Ectodermal cell (in vitro differentiated cells): ENCODE results near the gene OPRL1.

Source experiments
- H3K27ac ChIP-seq: 2 replicates; pipeline ENCODE4 v1.7.0; 2013; ENCODE audit warnings: mild to moderate bottlenecking, low read depth, low read length; ENCODE audit not compliant: insufficient read depth, poor library complexity, severe bottlenecking
- H3K27me3 ChIP-seq: 2 replicates; pipeline ENCODE4 v1.7.0; 2013; ENCODE audit warnings: mild to moderate bottlenecking, low read length; ENCODE audit not compliant: insufficient read depth, control insufficient read depth, poor library complexity, severe bottlenecking
- H3K36me3 ChIP-seq: one replicate; pipeline ENCODE4 v1.7.0; 2013; ENCODE audit warnings: low read length; ENCODE audit not compliant: control insufficient read depth, insufficient read depth
- H3K4me1 ChIP-seq: one replicate; pipeline ENCODE4 v1.7.0; 2013; ENCODE audit warnings: low read length; ENCODE audit not compliant: control insufficient read depth, insufficient read depth
- H3K4me3 ChIP-seq: 2 replicates; pipeline ENCODE4 v1.7.0; 2013; ENCODE audit warnings: low read depth, low read length, control low read depth; ENCODE audit not compliant: insufficient read depth
- H3K9me3 ChIP-seq: 2 replicates; pipeline ENCODE4 v1.7.0; 2013; ENCODE audit warnings: mild to moderate bottlenecking, low read length, moderate library complexity; ENCODE audit not compliant: control insufficient read depth
- WGBS, 2 experiments: methylation state at CpG; one replicate each; pipeline ENCODE4 v1.1.7; 2013; ENCODE audit warnings: missing lambda C conversion rate in 2 of 2; 5-methylcytosine and 5-hydroxymethylcytosine counted together

The OPRL1 gene

GRCh38 chr20:64145458-64146300, 65.8 kb downstream of the OPRL1 start:
- Histone ChIP-seq H3K27ac (no peak overlapping the region), H3K4me1 (peaks cover 14% of the 10 kb centered on the region), H3K4me3 (no peak overlapping the region), H3K36me3 (no peaks in the 10 kb centered on the region), H3K27me3 (no peaks in the 10 kb centered on the region), H3K9me3 (peaks cover 3% of the 10 kb centered on the region)
- 94 to 97% methylated on average over 17 of the region's 17 CpGs for WGBS, 2 experiments

- 60 to 62% methylated on average over 7 of the region's 7 CpGs for WGBS, 2 experiments
Measured at GRCh38 chr20:64146301-64146935, 66.5 kb downstream of the OPRL1 start.

GRCh38 chr20:64146936-64147477, 67.1 kb downstream of the OPRL1 start:
- Histone ChIP-seq H3K27ac (no peak overlapping the region), H3K4me1 (peaks cover 10% of the 10 kb centered on the region), H3K27me3 (no peaks in the 10 kb centered on the region), H3K9me3 (peaks cover 3% of the 10 kb centered on the region), H3K36me3 (no peaks in the 10 kb centered on the region), H3K4me3 (no peak overlapping the region)
- WGBS, 2 experiments, result 91 to 92% methylated on average over 12 of the region's 12 CpGs

More at GRCh38 chr20:64146301-64146935, 66.5 kb downstream of the OPRL1 start:
- no peak overlapping the region for H3K4me3 ChIP-seq
- H3K27ac ChIP-seq, result no peak overlapping the region
- peaks cover 10% of the 10 kb centered on the region for H3K4me1 ChIP-seq
- no peaks in the 10 kb centered on the region for H3K27me3 ChIP-seq
- peaks cover 3% of the 10 kb centered on the region for H3K9me3 ChIP-seq
- H3K36me3 ChIP-seq, result no peaks in the 10 kb centered on the region

GRCh38 chr20:64148581-64148980, 68.7 kb downstream of the OPRL1 start:
- H3K9me3 ChIP-seq, result peaks cover 3% of the 10 kb centered on the region
- peaks cover 4% of the 10 kb centered on the region for H3K4me1 ChIP-seq
- H3K27ac ChIP-seq, result no peak overlapping the region
- 91 to 92% methylated on average over 5 of the region's 5 CpGs for WGBS, 2 experiments
- H3K27me3 ChIP-seq, result no peaks in the 10 kb centered on the region
- no peak overlapping the region for H3K4me3 ChIP-seq
- no peaks in the 10 kb centered on the region for H3K36me3 ChIP-seq

GRCh38 chr20:64149141-64149540, 69.3 kb downstream of the OPRL1 start:
- Histone ChIP-seq H3K4me3 (no peak overlapping the region), H3K27me3 (no peaks in the 10 kb centered on the region), H3K9me3 (peaks cover 3% of the 10 kb centered on the region), H3K27ac (no peak overlapping the region), H3K36me3 (no peaks in the 10 kb centered on the region), H3K4me1 (peaks cover 4% of the 10 kb centered on the region)
- WGBS, 2 experiments, result 93% methylated on average over 7 of the region's 7 CpGs

GRCh38 chr20:64149809-64150560, 70.1 kb downstream of the OPRL1 start:
- Histone ChIP-seq H3K4me3 (no peak overlapping the region), H3K36me3 (no peaks in the 10 kb centered on the region), H3K4me1 (peaks cover 4% of the 10 kb centered on the region), H3K27ac (no peak overlapping the region), H3K9me3 (no peaks in the 10 kb centered on the region), H3K27me3 (no peaks in the 10 kb centered on the region)
- WGBS, 2 experiments, result 87 to 89% methylated on average over 26 of the region's 26 CpGs
